GM18873 (cell line): ENCODE data around the gene PROKR1.

Experiments
- ATAC-seq: cut with Tn5 transposase; IDR thresholded peaks from one replicate; pipeline ENCODE4 v1.9.1; 2021; ENCODE audit warnings: mild to moderate bottlenecking, moderate library complexity, moderate number of reproducible peaks; ENCODE audit not compliant: unreplicated experiment, low FRiP score

PROKR1 gene

GRCh38 chr2:68695971-68696370 lies 52.6 kb downstream of the PROKR1 start:
- no peak for ATAC-seq

GRCh38 chr2:68696554-68696953 lies 53.2 kb downstream of the PROKR1 start:
- no peak for ATAC-seq

GRCh38 chr2:68698567-68699377 lies 55.4 kb downstream of the PROKR1 start:
- ATAC-seq: no peak

- ATAC-seq: no peak
Measured at GRCh38 chr2:68700560-68700959, 57.2 kb downstream of the PROKR1 start.

- no peak for ATAC-seq
Measured at GRCh38 chr2:68706637-68707036, 63.3 kb downstream of the PROKR1 start.
